ENCODE data around the gene SPATA24.
A peak's percentile ranks its signal among the peaks of the same experiment; 100 is the strongest.
"Not testable (repeated sequence)": the region's sequence is repeated elsewhere in the genome, so short reads cannot be mapped to it uniquely, and the experiment has no call there.

SPATA24 gene

DNA sequence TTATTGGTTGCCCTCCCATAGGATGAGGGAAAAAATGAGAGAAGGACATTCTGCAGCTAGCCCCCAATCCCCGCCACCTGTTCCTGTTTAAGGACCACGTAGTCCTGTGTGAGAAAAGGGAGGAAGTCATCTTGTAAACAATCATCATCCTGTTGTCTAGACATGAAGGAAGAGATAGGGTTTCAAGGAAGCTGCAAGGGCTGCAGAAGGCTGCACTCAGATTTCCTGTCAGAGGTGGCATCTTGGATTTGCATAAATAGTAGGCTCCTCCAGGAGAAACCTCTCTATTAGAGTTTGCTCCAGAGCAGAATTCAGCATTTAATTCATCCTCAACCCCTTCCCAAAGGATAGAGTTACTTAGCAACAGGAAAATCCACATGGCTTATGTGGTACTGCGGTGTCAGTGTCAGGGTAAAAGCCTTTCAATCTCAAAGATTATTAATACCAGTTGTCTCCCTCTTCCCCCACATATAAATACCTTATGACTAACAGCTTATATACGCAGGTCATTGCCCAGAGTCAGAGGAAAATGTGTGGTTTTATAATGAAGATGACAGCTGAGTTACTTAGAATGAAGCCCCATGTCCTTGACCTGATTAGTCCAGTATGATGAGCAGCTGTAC is 40.1 kb upstream of the SPATA24 start:
- CTCF ChIA-PET = interaction anchor here (0.9 to 2.9 kb wide), 11 partner anchors 8 to 61 kb away, joined by 3 to 11 read pairs (median 5); partner anchors contain the start of genes SMIM33 and STING1
- H3K27ac ChIP-seq (ENCODE audit: insufficient read depth in 1 of 2, low read depth in 1 of 2, low read length in 2 of 2, poor library complexity in 1 of 2, severe bottlenecking in 2 of 2) = no peak overlapping the region
- WGBS (ENCODE audit: insufficient coverage) = 7% methylated on average over 2 of the region's 4 CpGs
- H3K27me3 ChIP-seq (replicated peaks in 2 of 5; ENCODE audit: control insufficient read depth in 4 of 5, insufficient read depth in 5 of 5, low read length in 4 of 5) = no peaks in the 10 kb centered on the region
- no peaks in the 10 kb centered on the region for H3K9me3 ChIP-seq (ENCODE audit: control extremely low read depth in 1 of 5, control insufficient read depth in 4 of 5, insufficient read depth in 2 of 5, low read depth in 1 of 5, low read length in 4 of 5)
- H3K36me3 ChIP-seq (ENCODE audit: control insufficient read depth in 4 of 4, insufficient read depth in 4 of 4, low read length in 3 of 4) = no peaks in the 10 kb centered on the region
- peak overlapping the region in 1 of 7 experiments; percentile 11 for H3K4me3 ChIP-seq (ENCODE audit: control insufficient read depth in 1 of 7, extremely low read depth in 1 of 7, insufficient read depth in 4 of 7, low read depth in 2 of 7, low read length in 6 of 7)
- POLR2A ChIA-PET = interaction anchor here (0.6 to 1.8 kb wide), 5 partner anchors 20 to 204 kb away, joined by 3 to 15 read pairs (median 5); partner anchors contain the start of genes CXXC5 and STING1
- peak in 2 of 3 donors; percentile 22 to 35 for DNase-seq
- peaks cover 8 to 33% (median 30%) of the 10 kb centered on the region in 4 experiments for H3K4me1 ChIP-seq (ENCODE audit: control extremely low read depth in 1 of 4, control insufficient read depth in 4 of 4, insufficient read depth in 4 of 4, low read length in 3 of 4)

DNA sequence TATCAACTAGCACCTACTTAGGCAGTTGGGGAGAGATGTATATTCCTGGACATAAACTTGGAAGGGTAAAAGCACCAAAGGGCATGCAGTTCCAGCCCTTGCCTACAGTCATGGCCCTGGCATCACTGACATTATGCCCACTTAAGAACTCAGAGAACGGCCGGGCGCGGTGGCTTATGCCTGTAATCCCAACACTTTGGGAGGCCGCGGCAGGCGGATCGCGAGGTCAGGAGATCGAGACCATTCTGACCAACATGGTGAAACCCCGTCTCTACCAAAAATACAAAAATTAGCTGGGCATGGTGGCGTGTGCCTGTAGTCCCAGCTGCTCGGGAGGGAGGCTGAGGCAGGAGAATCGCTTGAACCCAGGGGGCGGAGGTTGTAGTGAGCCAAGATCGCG is 36.5 kb upstream of the SPATA24 start:
- DNase-seq; POLR2A ChIA-PET; H3K36me3 ChIP-seq (ENCODE audit: control insufficient read depth in 4 of 4, insufficient read depth in 4 of 4, low read length in 3 of 4); H3K9me3 ChIP-seq (ENCODE audit: control extremely low read depth in 1 of 5, control insufficient read depth in 4 of 5, insufficient read depth in 2 of 5, low read depth in 1 of 5, low read length in 4 of 5); H3K27me3 ChIP-seq (replicated peaks in 2 of 5; ENCODE audit: control insufficient read depth in 4 of 5, insufficient read depth in 5 of 5, low read length in 4 of 5); H3K27ac ChIP-seq (ENCODE audit: insufficient read depth in 1 of 2, low read depth in 1 of 2, low read length in 2 of 2, poor library complexity in 1 of 2, severe bottlenecking in 2 of 2); H3K4me3 ChIP-seq (ENCODE audit: control insufficient read depth in 1 of 7, extremely low read depth in 1 of 7, insufficient read depth in 4 of 7, low read depth in 2 of 7, low read length in 6 of 7): not testable (repeated sequence)
- peaks cover 8 to 40% (median 36%) of the 10 kb centered on the region in 4 experiments for H3K4me1 ChIP-seq (ENCODE audit: control extremely low read depth in 1 of 4, control insufficient read depth in 4 of 4, insufficient read depth in 4 of 4, low read length in 3 of 4)
- CTCF ChIA-PET = interaction anchor here (1.1 to 3.2 kb wide), 5 partner anchors 10 to 72 kb away, joined by 3 to 24 read pairs (median 5); partner anchors contain the start of gene SMIM33
- 98% methylated on average over 14 of the region's 17 CpGs for WGBS (ENCODE audit: insufficient coverage)

GRCh38 chr5:139439013-139439903 is 35.4 kb upstream of the SPATA24 start, which contains the start of gene DNAJC18:
DNAJC18 (minus strand) TSS chr5:139439525; CDS start chr5:139439445, 80 bp downstream.
- peaks cover 0 to 16% (median 6%) of the 10 kb centered on the region in 4 experiments for H3K36me3 ChIP-seq (ENCODE audit: control insufficient read depth in 4 of 4, insufficient read depth in 4 of 4, low read length in 3 of 4)
- DNase-seq = peak; percentile 86 to 91 (median 89)
- no peaks in the 10 kb centered on the region for H3K9me3 ChIP-seq (ENCODE audit: control extremely low read depth in 1 of 5, control insufficient read depth in 4 of 5, insufficient read depth in 2 of 5, low read depth in 1 of 5, low read length in 4 of 5)
- 4% methylated on average over 48 of the region's 49 CpGs for WGBS (ENCODE audit: insufficient coverage)
- no peaks in the 10 kb centered on the region for H3K27me3 ChIP-seq (replicated peaks in 2 of 5; ENCODE audit: control insufficient read depth in 4 of 5, insufficient read depth in 5 of 5, low read length in 4 of 5)
- H3K27ac ChIP-seq (ENCODE audit: insufficient read depth in 1 of 2, low read depth in 1 of 2, low read length in 2 of 2, poor library complexity in 1 of 2, severe bottlenecking in 2 of 2) = peak within 1 kb of the TSS; percentile 81 to 91
- ChIA-PET POLR2A (interaction anchor here (0.9 to 1.5 kb wide), 6 partner anchors 10 to 125 kb away, joined by 3 to 8 read pairs (median 4); partner anchors contain the start of gene SMIM33), CTCF (interaction anchor here (0.6 to 9.4 kb wide), 12 partner anchors 15 to 81 kb away, joined by 3 to 64 read pairs (median 7); partner anchors contain the start of gene STING1)
- H3K4me3 ChIP-seq (ENCODE audit: control insufficient read depth in 1 of 7, extremely low read depth in 1 of 7, insufficient read depth in 4 of 7, low read depth in 2 of 7, low read length in 6 of 7) = peak within 1 kb of the TSS; percentile 71 to 91 (median 85)
- H3K4me1 ChIP-seq (ENCODE audit: control extremely low read depth in 1 of 4, control insufficient read depth in 4 of 4, insufficient read depth in 4 of 4, low read length in 3 of 4) = peaks cover 8 to 38% (median 33%) of the 10 kb centered on the region in 4 experiments

DNA sequence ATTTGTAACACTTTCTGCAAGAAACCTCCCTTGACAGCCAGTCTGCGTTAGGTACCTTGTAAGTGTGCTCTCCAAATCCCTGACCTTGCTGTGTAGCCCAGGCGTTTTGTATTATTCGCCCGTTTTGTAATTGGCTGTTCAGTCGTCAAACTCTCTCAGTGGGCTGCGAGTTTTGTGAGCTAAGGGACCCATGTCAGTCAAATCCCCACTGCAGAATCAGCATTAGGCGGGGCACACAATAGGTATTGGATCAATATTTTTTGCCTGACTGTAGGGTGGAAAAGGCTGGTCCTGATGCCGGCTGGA is 34.8 kb upstream of the SPATA24 start:
- peaks cover 2 to 32% (median 27%) of the 10 kb centered on the region in 4 experiments for H3K4me1 ChIP-seq (ENCODE audit: control extremely low read depth in 1 of 4, control insufficient read depth in 4 of 4, insufficient read depth in 4 of 4, low read length in 3 of 4)
- H3K27ac ChIP-seq (ENCODE audit: insufficient read depth in 1 of 2, low read depth in 1 of 2, low read length in 2 of 2, poor library complexity in 1 of 2, severe bottlenecking in 2 of 2) = peak overlapping the region in 1 of 2 experiments; percentile 39
- no peaks in the 10 kb centered on the region for H3K27me3 ChIP-seq (replicated peaks in 2 of 5; ENCODE audit: control insufficient read depth in 4 of 5, insufficient read depth in 5 of 5, low read length in 4 of 5)
- 40% methylated on average over 7 of the region's 8 CpGs for WGBS (ENCODE audit: insufficient coverage)
- DNase-seq = no peak
- ChIA-PET CTCF (interaction anchor here (0.7 to 9.4 kb wide), 10 partner anchors 15 to 82 kb away, joined by 3 to 64 read pairs (median 9); partner anchors contain the start of gene STING1), POLR2A (interaction anchor here (0.9 to 1.5 kb wide), 5 partner anchors 9 to 125 kb away, joined by 3 to 8 read pairs (median 4); partner anchors contain the start of gene SMIM33)
- peaks cover 0 to 22% (median 8%) of the 10 kb centered on the region in 4 experiments for H3K36me3 ChIP-seq (ENCODE audit: control insufficient read depth in 4 of 4, insufficient read depth in 4 of 4, low read length in 3 of 4)
- H3K9me3 ChIP-seq (ENCODE audit: control extremely low read depth in 1 of 5, control insufficient read depth in 4 of 5, insufficient read depth in 2 of 5, low read depth in 1 of 5, low read length in 4 of 5) = no peaks in the 10 kb centered on the region
- peak overlapping the region in 6 of 7 experiments; percentile 53 to 91 (median 86) for H3K4me3 ChIP-seq (ENCODE audit: control insufficient read depth in 1 of 7, extremely low read depth in 1 of 7, insufficient read depth in 4 of 7, low read depth in 2 of 7, low read length in 6 of 7)

DNA sequence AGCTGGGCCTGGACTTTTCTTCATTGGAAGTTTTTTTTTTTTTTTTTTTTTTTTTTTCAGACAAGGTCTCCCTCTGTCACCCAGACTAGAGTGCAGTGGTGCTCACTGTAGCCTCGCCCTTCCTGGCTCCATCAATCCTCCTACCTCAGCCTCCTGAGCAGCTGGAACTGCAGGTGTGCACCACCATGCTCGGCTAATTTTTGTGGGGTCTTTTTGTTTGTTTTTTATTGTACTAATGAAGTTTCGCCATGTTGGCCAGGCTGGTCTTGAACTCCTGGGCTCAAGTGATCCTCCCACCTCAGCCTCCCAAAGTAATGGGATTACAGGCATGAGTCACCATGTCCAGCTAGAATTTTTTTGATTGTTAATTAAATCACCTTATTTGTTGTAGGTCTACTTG is 31.8 kb upstream of the SPATA24 start:
- no peak for DNase-seq
- Histone ChIP-seq H3K27ac (ENCODE audit: insufficient read depth in 1 of 2, low read depth in 1 of 2, low read length in 2 of 2, poor library complexity in 1 of 2, severe bottlenecking in 2 of 2) (no peak overlapping the region), H3K36me3 (ENCODE audit: control insufficient read depth in 4 of 4, insufficient read depth in 4 of 4, low read length in 3 of 4) (peaks cover 0 to 28% (median 10%) of the 10 kb centered on the region in 4 experiments), H3K27me3 (replicated peaks in 2 of 5; ENCODE audit: control insufficient read depth in 4 of 5, insufficient read depth in 5 of 5, low read length in 4 of 5) (no peaks in the 10 kb centered on the region), H3K4me3 (ENCODE audit: control insufficient read depth in 1 of 7, extremely low read depth in 1 of 7, insufficient read depth in 4 of 7, low read depth in 2 of 7, low read length in 6 of 7) (no peak overlapping the region), H3K9me3 (ENCODE audit: control extremely low read depth in 1 of 5, control insufficient read depth in 4 of 5, insufficient read depth in 2 of 5, low read depth in 1 of 5, low read length in 4 of 5) (no peaks in the 10 kb centered on the region), H3K4me1 (ENCODE audit: control extremely low read depth in 1 of 4, control insufficient read depth in 4 of 4, insufficient read depth in 4 of 4, low read length in 3 of 4) (peaks cover 2 to 14% (median 12%) of the 10 kb centered on the region in 4 experiments)
- ChIA-PET CTCF (interaction anchor here (0.6 to 9.4 kb wide), 8 partner anchors 9 to 78 kb away, joined by 3 to 64 read pairs (median 4); no protein-coding TSS in a partner anchor), POLR2A (interaction anchor here (0.6 kb wide), 1 partner anchor 79 kb away, joined by 4 read pairs; no protein-coding TSS in a partner anchor)
- 80% methylated on average over 1 of the region's 3 CpGs for WGBS (ENCODE audit: insufficient coverage)

DNA sequence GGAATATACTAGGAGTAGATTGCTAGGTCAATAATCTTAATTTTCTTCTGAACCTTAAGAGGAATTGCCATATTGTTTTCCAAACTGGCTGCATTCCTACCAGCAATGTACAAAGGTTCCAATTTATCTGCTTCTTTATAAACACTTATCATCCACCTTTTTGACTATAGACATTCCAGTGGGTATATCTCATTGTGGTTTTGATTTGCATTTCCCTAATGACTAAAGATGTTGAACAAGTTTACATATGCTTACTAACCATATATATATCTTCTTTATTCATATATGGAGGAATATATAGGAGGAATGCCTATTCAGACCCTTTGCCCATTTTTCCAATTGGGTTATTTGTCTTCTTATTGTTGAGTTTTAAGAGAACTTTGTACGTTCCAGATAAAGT is 27.8 kb upstream of the SPATA24 start:
- WGBS (ENCODE audit: insufficient coverage) = no CpG with 5 or more reads among the region's 1 CpG
- Histone ChIP-seq H3K9me3 (ENCODE audit: control extremely low read depth in 1 of 5, control insufficient read depth in 4 of 5, insufficient read depth in 2 of 5, low read depth in 1 of 5, low read length in 4 of 5) (no peaks in the 10 kb centered on the region), H3K4me1 (ENCODE audit: control extremely low read depth in 1 of 4, control insufficient read depth in 4 of 4, insufficient read depth in 4 of 4, low read length in 3 of 4) (no peaks in the 10 kb centered on the region), H3K4me3 (ENCODE audit: control insufficient read depth in 1 of 7, extremely low read depth in 1 of 7, insufficient read depth in 4 of 7, low read depth in 2 of 7, low read length in 6 of 7) (no peak overlapping the region), H3K27me3 (replicated peaks in 2 of 5; ENCODE audit: control insufficient read depth in 4 of 5, insufficient read depth in 5 of 5, low read length in 4 of 5) (no peaks in the 10 kb centered on the region), H3K27ac (ENCODE audit: insufficient read depth in 1 of 2, low read depth in 1 of 2, low read length in 2 of 2, poor library complexity in 1 of 2, severe bottlenecking in 2 of 2) (no peak overlapping the region), H3K36me3 (ENCODE audit: control insufficient read depth in 4 of 4, insufficient read depth in 4 of 4, low read length in 3 of 4) (peaks cover 2 to 37% (median 9%) of the 10 kb centered on the region in 4 experiments)
- ChIA-PET POLR2A (no interaction called here), CTCF (interaction anchor here (1.7 to 9.4 kb wide), 3 partner anchors 8 to 83 kb away, joined by 3 to 64 read pairs (median 14); partner anchors contain the start of gene SMIM33)
- DNase-seq = no peak

Data from common myeloid progenitor, CD34-positive (primary cell).